ENCODE measurements around the gene OFD1. TPM values are rescaled to one million over a fixed set of nuclear protein-coding genes. Genes with fewer than 3 reads are reported as not detected.

The OFD1 gene
- total RNA-seq, 1 donor from 2014 or later = 61.4 TPM

DNA sequence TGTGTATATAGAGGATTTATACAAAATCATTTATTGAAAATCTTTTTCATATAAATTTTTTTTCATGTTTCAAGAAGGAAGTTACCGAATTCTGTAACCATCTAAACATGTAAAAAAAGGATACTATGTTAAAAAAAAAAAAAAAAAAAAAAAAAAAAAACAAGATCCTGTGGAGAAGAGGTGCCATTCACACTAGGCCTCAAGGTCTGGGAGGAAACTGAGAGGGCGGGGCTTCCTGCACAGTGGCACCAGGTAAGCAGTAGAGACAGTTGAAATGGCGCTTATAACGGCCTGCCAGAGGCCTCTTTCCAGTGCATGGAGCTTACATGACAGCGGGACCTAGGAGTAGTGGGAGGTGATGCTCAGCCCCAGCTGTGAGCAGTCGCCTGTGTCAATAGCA lies 17.6 kb upstream of the OFD1 start:
- Mint-ChIP-seq H3K4me3 (no peak overlapping the region), H3K9me3 (no peaks in the 10 kb centered on the region), H3K36me3 (ENCODE audit: low read depth) (peaks cover 46% of the 10 kb centered on the region), H3K27ac (no peak overlapping the region), H3K4me1 (peaks cover 6% of the 10 kb centered on the region), H3K27me3 (no peaks in the 10 kb centered on the region)
- TF ChIP-seq, protein P1, sequence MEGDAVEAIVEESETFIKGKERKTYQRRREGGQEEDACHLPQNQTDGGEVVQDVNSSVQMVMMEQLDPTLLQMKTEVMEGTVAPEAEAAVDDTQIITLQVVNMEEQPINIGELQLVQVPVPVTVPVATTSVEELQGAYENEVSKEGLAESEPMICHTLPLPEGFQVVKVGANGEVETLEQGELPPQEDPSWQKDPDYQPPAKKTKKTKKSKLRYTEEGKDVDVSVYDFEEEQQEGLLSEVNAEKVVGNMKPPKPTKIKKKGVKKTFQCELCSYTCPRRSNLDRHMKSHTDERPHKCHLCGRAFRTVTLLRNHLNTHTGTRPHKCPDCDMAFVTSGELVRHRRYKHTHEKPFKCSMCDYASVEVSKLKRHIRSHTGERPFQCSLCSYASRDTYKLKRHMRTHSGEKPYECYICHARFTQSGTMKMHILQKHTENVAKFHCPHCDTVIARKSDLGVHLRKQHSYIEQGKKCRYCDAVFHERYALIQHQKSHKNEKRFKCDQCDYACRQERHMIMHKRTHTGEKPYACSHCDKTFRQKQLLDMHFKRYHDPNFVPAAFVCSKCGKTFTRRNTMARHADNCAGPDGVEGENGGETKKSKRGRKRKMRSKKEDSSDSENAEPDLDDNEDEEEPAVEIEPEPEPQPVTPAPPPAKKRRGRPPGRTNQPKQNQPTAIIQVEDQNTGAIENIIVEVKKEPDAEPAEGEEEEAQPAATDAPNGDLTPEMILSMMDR (IDR thresholded peaks at IDR 0.05) = no peak
- ChIA-PET POLR2A (no interaction called here), CTCF (no interaction called here)
- ATAC-seq (ENCODE audit: low read depth) (no peak), DNase-seq (no peak)
- intact Hi-C loops (cut with micrococcal nuclease) = loop anchor here (2.0 kb wide), 1 partner anchor 14 kb away; no protein-coding TSS in a partner anchor

DNA sequence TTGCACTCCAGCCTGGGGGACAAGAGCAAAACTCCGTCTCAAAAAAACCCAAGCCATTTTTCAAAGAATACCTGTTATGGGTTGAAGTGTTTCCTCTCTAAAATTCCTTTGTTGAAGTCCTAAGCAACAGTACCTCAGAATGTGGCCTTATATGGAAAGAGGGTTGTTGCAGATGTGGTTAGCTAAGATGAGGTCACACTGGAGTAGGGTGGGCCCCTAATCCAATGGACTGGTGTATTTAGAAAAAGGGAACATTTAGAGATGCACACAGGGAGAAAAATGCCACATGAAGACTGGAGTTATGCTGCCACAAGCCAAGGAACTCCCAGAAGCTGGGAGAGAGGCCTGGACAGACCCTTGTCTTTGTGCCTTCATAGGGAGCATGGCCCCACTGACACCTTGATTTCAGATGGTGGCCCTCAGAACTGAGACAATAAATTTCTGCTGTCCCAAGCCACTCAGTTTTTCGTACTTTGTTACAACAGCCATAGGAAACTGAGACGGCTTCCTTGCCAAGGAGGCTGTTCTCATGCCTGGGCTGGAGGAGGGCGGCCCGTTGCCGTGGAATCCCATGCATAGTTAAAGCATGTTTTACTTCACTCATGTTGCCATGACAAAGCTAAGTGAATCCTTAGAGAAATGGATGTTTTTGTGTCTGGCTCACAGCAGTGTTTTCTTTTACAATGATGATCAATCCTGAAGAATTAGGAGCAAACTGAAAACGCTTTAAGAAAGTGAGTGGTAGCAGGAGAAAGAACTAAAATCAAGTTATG lies 16.7 kb upstream of the OFD1 start:
- Mint-ChIP-seq H3K9me3 (no peaks in the 10 kb centered on the region), H3K4me3 (no peak overlapping the region), H3K27ac (no peak overlapping the region), H3K27me3 (no peaks in the 10 kb centered on the region), H3K4me1 (peaks cover 13% of the 10 kb centered on the region), H3K36me3 (ENCODE audit: low read depth) (peaks cover 46% of the 10 kb centered on the region)
- ATAC-seq (ENCODE audit: low read depth) (no peak), DNase-seq (no peak)
- ChIA-PET CTCF (no interaction called here), POLR2A (no interaction called here)
- intact Hi-C loops (cut with micrococcal nuclease) = loop anchor here (2.0 kb wide), 2 partner anchors 15 to 17 kb away; partner anchors contain the start of genes OFD1 and TRAPPC2
- TF ChIP-seq, protein P1 (IDR thresholded peaks at IDR 0.05) = no peak

DNA sequence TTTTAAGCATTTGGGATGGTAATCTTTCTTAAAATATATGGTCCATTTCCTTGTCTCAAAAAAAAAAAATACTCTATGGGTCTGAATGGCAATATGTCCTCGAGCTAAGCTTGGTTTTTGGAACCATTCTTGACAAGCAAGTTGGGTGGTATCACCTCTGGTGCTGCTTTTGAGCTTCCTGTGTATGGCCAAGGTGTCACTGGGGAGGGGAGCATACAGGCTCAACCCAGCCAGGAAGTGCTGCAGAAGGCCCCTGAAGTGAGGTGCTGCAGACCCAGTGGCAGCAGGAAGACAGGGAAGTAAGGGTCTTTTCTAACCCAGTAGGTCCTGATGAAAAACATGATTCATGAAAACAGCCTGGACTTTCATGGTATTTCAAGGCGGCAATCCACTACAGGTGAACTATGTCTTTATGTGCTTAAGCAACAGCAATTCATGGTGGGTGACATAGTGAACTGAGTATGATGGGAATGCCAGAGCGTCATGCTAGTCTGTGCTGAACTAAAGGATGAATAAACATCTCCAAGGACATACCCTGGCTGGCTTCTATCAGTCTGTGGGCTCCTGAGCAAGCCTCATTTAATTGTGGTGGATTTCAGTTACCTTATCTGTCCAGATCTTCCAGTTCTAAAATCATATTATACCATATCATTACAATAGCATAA lies 15.2 kb upstream of the OFD1 start:
- CTCF ChIA-PET = no interaction called here
- ATAC-seq (ENCODE audit: low read depth) = no peak
- Mint-ChIP-seq H3K4me1 (peaks cover 21% of the 10 kb centered on the region), H3K36me3 (ENCODE audit: low read depth) (peaks cover 52% of the 10 kb centered on the region), H3K27ac (no peak overlapping the region), H3K4me3 (no peak overlapping the region), H3K27me3 (no peaks in the 10 kb centered on the region), H3K9me3 (no peaks in the 10 kb centered on the region)
- intact Hi-C loops (cut with micrococcal nuclease) = loop anchor here (2.0 kb wide), 1 partner anchor 15 kb away; the partner anchor contains the start of genes OFD1 and TRAPPC2
- TF ChIP-seq, protein P1 (IDR thresholded peaks at IDR 0.05) = no peak
- POLR2A ChIA-PET = no interaction called here
- DNase-seq = no peak

DNA sequence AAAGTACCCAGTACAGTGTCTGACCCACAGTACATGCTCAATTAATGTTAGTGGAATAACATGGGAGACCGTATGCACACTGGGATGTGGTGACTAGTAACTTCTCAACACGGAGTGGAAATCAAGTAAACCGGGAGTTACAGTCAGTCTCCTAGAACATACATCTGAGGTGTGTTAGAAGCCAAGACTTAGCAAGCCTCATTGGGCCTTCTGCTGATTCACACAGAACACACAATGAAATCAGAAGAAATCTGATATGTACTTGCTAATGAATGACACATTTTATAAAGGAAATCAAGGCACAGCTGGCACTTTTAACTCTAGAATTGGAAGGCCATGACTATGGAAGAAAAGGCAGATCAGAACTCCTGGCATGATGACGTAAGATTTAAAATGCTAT lies 13.2 kb upstream of the OFD1 start:
- ChIA-PET POLR2A (interaction anchor here (0.6 to 3.3 kb wide), 3 partner anchors 13 to 188 kb away, joined by 10 to 25 read pairs (median 12); partner anchors contain the start of genes OFD1 and TRAPPC2), CTCF (no interaction called here)
- TF ChIP-seq, protein P1 (IDR thresholded peaks at IDR 0.05) = no peak
- H3K36me3 Mint-ChIP-seq (ENCODE audit: low read depth) = peaks cover 39% of the 10 kb centered on the region
- no peaks in the 10 kb centered on the region for H3K27me3 Mint-ChIP-seq
- H3K27ac Mint-ChIP-seq = no peak overlapping the region
- ATAC-seq (ENCODE audit: low read depth) = no peak
- intact Hi-C loops (cut with micrococcal nuclease) = no loop called here
- no peak for DNase-seq
- H3K9me3 Mint-ChIP-seq = no peaks in the 10 kb centered on the region
- peaks cover 23% of the 10 kb centered on the region for H3K4me1 Mint-ChIP-seq
- no peak overlapping the region for H3K4me3 Mint-ChIP-seq
